DOHH2 (cell line): ENCODE data around the gene CCDC15.
"Not testable (repeated sequence)": the region's sequence is repeated elsewhere in the genome, so short reads cannot be mapped to it uniquely, and the experiment has no call there.

Experiments used
- H3F3A ChIP-seq: fragments of 200-600 bp; sonication (generic), shearing (Covaris generic); 2 replicates; pipeline ENCODE4 v1.6.0; 2016; ENCODE audit warnings: antibody characterized with exemption, mild to moderate bottlenecking; ENCODE audit not compliant: control insufficient read depth, insufficient read depth
- H3K27ac ChIP-seq: fragments of 200-600 bp; sonication (generic); 2 replicates; pipeline ENCODE4 v1.5.1; 2014; ENCODE audit warnings: low read depth, mild to moderate bottlenecking, low read length, moderate library complexity
- H3K27me3 ChIP-seq: fragments of 200-600 bp; sonication (generic); 2 replicates; pipeline ENCODE4 v1.6.1; 2014; ENCODE audit warnings: mild to moderate bottlenecking, low read length, mixed read lengths; ENCODE audit not compliant: control insufficient read depth
- H3K36me3 ChIP-seq: fragments of 200-600 bp; sonication (generic); 2 replicates; pipeline ENCODE4 v1.6.1; 2014; ENCODE audit warnings: mild to moderate bottlenecking, low read length, moderate library complexity, mixed read lengths; ENCODE audit not compliant: control insufficient read depth
- H3K4me1 ChIP-seq: fragments of 200-600 bp; sonication (generic); 2 replicates; pipeline ENCODE4 v1.6.1; 2014; ENCODE audit warnings: mild to moderate bottlenecking, low read length, mixed read lengths; ENCODE audit not compliant: control insufficient read depth
- H3K4me2 ChIP-seq: fragments of 200-600 bp; sonication (generic); 2 replicates; pipeline ENCODE4 v1.6.0; 2014; ENCODE audit warnings: mild to moderate bottlenecking, low read length, moderate library complexity
- H3K4me3 ChIP-seq: fragments of 200-600 bp; sonication (generic); 2 replicates; pipeline ENCODE4 v1.5.1; 2014; ENCODE audit warnings: mild to moderate bottlenecking, low read length, mixed read lengths
- H3K79me2 ChIP-seq: fragments of 200-600 bp; sonication (generic); 2 replicates; pipeline ENCODE4 v1.6.1; 2014; ENCODE audit warnings: mild to moderate bottlenecking, low read length, mixed read lengths; ENCODE audit not compliant: control insufficient read depth
- H3K9me2 ChIP-seq: fragments of 200-600 bp; sonication (generic); replicated peaks from 2 replicates; pipeline ENCODE4 v1.6.1; 2014; ENCODE audit warnings: mild to moderate bottlenecking, low read length, mixed read lengths; ENCODE audit not compliant: control insufficient read depth
- H3K9me3 ChIP-seq: fragments of 200-600 bp; sonication (generic); 2 replicates; pipeline ENCODE4 v1.6.1; 2014; ENCODE audit warnings: antibody characterized with exemption, low read length, mixed read lengths; ENCODE audit not compliant: control insufficient read depth, insufficient read depth
- H4K20me1 ChIP-seq: fragments of 200-600 bp; sonication (generic); 2 replicates; pipeline ENCODE4 v1.6.0; 2014; ENCODE audit warnings: low read depth, mild to moderate bottlenecking, antibody characterized with exemption, low read length, moderate library complexity; ENCODE audit not compliant: control insufficient read depth, insufficient read depth
- EZH2phosphoT487 ChIP-seq: fragments of 200-600 bp; sonication (generic); IDR thresholded peaks from 2 replicates; pipeline ENCODE4 v1.6.1; 2017; ENCODE audit warnings: borderline replicate concordance, mild to moderate bottlenecking, antibody characterized with exemption, low read length, moderate library complexity, mixed read lengths
- TF ChIP-seq, protein P1 (sequence below): fragments of 200-600 bp; sonication (generic); IDR thresholded peaks from one replicate; pipeline ENCODE4 v1.5.1; 2014; ENCODE audit warnings: antibody characterized with exemption, mild to moderate bottlenecking, low read depth, low read length; ENCODE audit not compliant: poor library complexity, severe bottlenecking

Gene CCDC15

DNA sequence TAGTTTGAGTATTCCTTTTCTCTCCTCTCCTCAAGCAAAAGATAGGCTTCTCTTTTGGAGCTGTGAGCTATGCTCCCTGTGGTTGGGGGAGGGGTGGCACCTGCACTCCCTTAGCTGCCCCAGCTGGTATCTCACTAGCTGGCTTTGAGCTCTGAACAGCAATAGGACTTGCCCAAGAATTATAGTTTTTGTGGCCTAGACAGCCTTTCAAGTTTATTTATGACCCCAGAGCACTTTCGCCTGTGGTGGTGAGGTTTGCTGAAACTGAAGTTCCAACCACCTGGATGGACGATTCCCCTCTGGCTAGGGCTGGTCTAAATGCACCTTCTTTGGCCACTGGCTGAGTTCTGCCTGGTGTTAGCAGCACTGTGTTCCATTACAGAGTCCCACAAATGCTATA, 72.0 kb downstream of the CCDC15 start:
- H3K9me2 ChIP-seq = no peaks in the 10 kb centered on the region

DNA sequence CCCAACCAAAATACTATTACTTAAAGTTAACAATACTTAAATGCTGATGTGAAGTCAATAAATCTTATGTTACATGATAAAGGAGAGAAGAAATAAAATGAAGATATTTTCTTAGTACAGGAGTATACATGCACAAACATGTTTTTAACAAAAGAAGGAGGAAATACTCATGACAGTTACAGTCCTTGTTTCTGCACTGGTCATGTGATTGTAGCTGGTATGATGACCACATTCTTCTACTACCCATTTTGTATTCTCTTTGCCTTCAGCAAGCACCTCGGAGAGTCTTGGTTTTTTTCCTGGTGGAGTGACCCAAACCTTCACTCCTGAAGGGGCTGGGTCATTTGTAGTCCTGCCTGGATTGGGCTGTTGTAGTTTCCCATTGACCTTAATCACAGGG, 75.4 kb downstream of the CCDC15 start:
- H3K9me2 ChIP-seq, H3K4me2 ChIP-seq, H3K36me3 ChIP-seq, H3F3A ChIP-seq, H4K20me1 ChIP-seq, H3K9me3 ChIP-seq, H3K27me3 ChIP-seq, H3K27ac ChIP-seq, H3K4me3 ChIP-seq, H3K4me1 ChIP-seq, H3K79me2 ChIP-seq: not testable (repeated sequence)

More for the DNA sequence above, 72.0 kb downstream of the CCDC15 start:
- H3K27me3 ChIP-seq = no peaks in the 10 kb centered on the region
- no peaks in the 10 kb centered on the region for H3F3A ChIP-seq
- H4K20me1 ChIP-seq = no peaks in the 10 kb centered on the region
- TF ChIP-seq EZH2phosphoT487 = no peak
- TF ChIP-seq, protein P1, sequence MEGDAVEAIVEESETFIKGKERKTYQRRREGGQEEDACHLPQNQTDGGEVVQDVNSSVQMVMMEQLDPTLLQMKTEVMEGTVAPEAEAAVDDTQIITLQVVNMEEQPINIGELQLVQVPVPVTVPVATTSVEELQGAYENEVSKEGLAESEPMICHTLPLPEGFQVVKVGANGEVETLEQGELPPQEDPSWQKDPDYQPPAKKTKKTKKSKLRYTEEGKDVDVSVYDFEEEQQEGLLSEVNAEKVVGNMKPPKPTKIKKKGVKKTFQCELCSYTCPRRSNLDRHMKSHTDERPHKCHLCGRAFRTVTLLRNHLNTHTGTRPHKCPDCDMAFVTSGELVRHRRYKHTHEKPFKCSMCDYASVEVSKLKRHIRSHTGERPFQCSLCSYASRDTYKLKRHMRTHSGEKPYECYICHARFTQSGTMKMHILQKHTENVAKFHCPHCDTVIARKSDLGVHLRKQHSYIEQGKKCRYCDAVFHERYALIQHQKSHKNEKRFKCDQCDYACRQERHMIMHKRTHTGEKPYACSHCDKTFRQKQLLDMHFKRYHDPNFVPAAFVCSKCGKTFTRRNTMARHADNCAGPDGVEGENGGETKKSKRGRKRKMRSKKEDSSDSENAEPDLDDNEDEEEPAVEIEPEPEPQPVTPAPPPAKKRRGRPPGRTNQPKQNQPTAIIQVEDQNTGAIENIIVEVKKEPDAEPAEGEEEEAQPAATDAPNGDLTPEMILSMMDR = no peak
- no peak overlapping the region for H3K4me3 ChIP-seq
- no peaks in the 10 kb centered on the region for H3K4me1 ChIP-seq
- no peaks in the 10 kb centered on the region for H3K79me2 ChIP-seq
- no peak overlapping the region for H3K27ac ChIP-seq
- H3K4me2 ChIP-seq = no peak overlapping the region
- no peaks in the 10 kb centered on the region for H3K36me3 ChIP-seq
- H3K9me3 ChIP-seq = no peaks in the 10 kb centered on the region

GRCh38 chr11:125036933-125037332, 82.9 kb downstream of the CCDC15 start:
- H3K9me3 ChIP-seq = no peaks in the 10 kb centered on the region
- no peak for TF ChIP-seq EZH2phosphoT487
- TF ChIP-seq, protein P1 = no peak
- no peak overlapping the region for H3K27ac ChIP-seq
- H3K4me2 ChIP-seq = no peak overlapping the region
- H3K27me3 ChIP-seq = no peaks in the 10 kb centered on the region
- H3K79me2 ChIP-seq = no peaks in the 10 kb centered on the region
- 0 out of 2 replicates have a peak, but pooled peaks cover 4% of the 10 kb centered on the region for H3K36me3 ChIP-seq
- H4K20me1 ChIP-seq = no peaks in the 10 kb centered on the region
- no peaks in the 10 kb centered on the region for H3K9me2 ChIP-seq
- no peak overlapping the region for H3K4me3 ChIP-seq
- H3F3A ChIP-seq = no peaks in the 10 kb centered on the region
- H3K4me1 ChIP-seq = no peaks in the 10 kb centered on the region

DNA sequence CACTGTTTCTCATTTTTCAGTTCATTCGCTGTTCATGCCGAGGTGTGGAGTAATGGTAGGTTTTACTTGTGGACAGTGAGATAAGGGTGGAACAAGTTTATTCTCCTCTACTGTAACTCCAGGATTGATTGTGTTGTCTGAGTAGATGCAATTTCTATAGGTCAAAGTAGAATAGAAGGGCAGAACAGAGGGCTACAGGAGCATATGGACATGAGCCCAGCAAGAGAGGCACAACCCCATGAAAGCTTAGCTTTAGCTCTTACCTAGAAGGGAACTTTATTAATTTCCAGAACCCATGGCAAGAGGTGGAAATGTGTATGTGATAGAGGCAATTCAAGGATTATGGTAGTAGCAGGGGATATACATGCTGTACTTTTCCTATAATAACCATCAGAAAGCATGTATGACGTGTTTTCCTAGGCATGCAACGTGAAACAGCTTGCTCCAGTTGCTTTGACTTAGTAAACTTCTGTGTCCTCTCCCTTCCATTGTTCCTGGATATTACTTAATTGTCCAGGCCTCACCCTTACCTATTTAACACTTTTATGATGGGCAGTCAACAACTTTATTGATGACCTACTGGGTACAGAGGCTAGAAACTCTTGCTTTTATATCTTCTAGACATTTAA, 95.3 kb downstream of the CCDC15 start:
- Histone ChIP-seq H3K4me1 (no peaks in the 10 kb centered on the region), H3K36me3 (no peaks in the 10 kb centered on the region), H3K27me3 (no peaks in the 10 kb centered on the region), H3K9me2 (no peaks in the 10 kb centered on the region), H3K27ac (no peak overlapping the region), H3F3A (no peaks in the 10 kb centered on the region), H3K4me2 (no peak overlapping the region), H3K9me3 (no peaks in the 10 kb centered on the region; the same call in 1 of the 2 replicates), H4K20me1 (no peaks in the 10 kb centered on the region), H3K4me3 (no peak overlapping the region), H3K79me2 (no peaks in the 10 kb centered on the region)
- TF ChIP-seq EZH2phosphoT487 = no peak
- TF ChIP-seq, protein P1 = no peak
